HG03108 (cell line): ENCODE data around the gene FRYL.

Experiments
- ATAC-seq: cut with Tn5 transposase; IDR thresholded peaks from one replicate; pipeline ENCODE4 v1.9.1; 2021; ENCODE audit warnings: moderate library complexity; ENCODE audit not compliant: unreplicated experiment

The FRYL gene

DNA sequence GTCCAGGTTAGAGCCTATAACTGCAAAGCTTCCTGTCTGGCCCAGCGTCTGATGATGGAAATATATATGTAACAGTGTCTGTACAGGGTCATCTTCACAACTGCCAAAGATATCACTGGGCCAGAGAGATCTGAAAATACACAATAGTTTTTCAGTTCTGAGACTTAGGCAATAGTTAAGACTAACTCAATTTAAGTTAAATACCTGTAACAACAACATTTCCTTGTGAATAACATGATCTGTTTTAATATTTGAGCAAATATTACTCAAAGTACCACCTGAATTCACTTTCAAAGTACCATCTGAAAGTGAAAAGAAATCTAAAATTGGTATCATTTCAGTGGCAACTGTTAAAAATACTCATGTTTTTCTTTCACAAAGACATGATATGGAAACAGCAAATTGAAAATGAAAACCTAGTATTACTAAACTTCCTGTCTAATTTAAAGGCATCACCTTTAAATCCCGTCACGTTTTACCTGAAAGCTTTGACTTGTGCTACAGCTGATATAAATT is 280.5 kb downstream of the FRYL start:
- peak; percentile 81 for ATAC-seq

DNA sequence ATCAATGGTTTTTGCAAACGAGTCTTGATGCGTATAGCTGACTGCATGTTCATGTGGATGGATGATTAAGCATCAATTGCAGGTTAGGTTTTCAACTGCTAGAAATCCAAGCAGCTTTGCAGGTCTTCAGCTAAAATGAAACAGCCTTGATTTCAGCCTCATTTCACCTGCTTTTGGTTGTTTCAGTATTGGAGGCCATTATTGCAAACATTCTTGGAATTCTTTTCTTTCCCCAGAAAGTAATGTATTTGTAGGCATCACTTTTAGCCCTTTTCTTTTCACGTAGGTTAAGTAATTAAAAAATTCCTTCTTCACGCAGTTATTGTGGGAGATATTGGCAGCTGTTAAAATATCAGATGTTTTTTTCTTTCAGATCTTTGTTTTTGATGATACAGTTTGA is 281.2 kb downstream of the FRYL start:
- no peak for ATAC-seq

DNA sequence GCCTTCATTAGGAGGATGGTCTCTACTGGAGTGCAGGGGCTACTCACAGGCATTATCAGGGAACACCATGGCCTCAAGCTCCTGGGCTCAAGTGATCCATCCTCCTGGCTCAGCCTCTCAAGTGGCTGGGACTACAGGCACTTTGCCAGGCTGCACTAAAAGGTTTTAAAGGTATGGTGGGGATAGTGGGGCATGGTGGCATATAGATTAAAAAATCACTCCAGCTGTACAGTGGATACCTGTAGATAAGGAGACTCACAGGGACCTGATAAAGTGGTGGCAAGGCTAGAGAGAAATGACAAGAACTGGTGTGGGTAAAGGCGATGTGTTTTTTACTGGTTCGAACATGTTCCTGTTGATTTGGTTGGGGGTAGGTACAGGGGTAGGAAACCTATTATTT is 284.1 kb downstream of the FRYL start:
- ATAC-seq, result no peak

DNA sequence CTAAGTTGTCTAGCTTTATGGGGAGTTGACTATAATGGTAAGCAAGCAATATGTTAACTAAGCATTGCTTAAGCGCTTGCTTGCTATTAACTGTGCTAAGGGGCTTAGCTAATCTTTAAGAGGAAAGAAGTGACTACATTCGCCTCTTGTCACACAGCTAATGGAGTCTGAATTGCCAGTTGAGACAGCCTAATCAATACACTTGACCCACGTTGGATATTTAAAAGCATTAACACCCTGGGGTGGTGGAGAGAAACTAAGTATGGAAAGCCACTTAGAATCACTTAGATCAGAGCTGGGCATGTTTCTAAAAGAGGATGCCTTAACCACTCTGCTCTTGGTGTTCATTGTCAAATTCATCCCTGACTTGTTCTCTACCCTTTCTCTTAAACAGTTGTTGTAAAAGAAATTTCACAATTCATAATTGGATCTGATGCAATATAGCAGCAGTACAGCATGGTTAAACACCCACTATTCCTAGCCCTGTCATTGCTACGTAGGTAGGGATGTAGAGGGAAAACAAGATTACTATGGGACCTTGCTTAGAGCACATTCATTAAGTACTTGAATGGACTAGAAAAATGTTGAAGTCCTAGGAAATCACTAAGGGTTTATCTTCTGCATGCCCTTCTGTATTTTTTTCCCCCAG is 286.5 kb downstream of the FRYL start:
- ATAC-seq, result no peak

DNA sequence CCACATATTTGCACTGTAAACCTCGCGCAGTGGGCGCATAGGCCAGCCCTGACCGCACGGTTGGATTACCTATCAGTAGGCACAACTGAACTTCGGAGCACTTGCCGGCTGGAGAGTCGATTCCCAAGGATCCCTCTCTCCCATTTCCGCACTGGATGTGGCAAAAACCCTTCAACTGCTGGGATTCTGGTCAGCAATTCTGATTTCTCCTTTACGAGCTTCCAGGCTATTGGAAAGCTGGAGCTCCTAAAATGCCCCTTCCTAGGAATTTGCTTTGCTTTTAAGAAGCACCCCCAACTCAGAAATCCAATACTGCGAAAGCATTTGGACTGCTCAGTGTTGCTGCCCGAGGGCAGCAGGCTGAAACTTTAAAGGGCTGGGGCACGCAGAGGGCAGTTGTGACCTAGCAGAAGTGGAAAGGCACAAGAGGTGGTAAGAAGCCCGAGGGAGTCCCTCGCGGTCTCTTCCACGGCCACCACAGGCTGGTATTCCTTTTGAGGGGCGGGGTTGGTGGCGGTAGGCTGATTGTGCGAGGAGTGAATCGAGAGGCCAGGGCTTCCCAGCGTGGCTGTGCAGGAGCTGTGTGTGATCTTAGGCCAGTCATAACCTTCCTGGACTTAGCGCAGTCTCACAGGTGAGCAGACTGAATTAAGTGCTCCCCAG is 288.4 kb downstream of the FRYL start:
- ATAC-seq, result no peak

DNA sequence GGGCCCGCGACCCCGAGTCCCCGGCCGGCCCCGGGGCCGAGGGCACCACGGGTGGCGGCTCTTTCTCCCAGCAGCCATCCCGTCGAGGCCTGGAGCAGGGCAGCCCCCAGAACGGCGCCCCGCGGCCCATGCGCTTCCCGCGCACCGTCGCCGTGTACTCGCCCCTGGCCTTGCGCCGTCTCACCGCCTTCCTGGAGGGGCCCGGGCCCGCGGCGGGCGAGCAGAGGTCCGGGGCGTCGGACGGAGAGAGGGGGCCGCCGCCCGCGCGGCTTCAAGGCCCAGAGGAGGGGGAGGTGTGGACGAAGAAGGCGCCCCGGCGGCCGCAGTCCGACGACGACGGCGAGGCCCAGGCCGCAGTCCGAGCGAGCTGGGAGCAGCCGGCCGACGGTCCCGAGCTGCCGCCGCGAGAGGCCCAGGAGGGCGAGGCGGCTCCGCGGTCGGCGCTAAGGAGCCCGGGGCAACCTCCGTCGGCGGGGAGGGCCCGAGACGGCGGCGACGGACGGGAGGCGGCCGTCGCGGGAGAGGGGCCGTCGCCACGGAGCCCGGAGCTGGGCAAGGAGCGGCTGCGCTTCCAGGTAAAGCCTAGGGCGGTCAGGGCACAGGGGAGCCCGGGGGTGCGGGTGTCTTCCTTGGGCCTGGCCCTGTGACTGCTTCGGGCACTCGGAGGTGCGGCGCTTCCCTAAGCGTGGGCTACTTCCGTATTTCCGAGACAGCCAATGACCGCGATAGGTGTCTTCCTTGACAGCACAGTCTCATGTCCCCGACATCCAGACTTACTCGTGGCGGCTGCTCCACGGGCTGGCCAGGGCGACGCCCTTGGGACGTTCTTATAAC is 289.2 kb downstream of the FRYL start:
- no peak for ATAC-seq

DNA sequence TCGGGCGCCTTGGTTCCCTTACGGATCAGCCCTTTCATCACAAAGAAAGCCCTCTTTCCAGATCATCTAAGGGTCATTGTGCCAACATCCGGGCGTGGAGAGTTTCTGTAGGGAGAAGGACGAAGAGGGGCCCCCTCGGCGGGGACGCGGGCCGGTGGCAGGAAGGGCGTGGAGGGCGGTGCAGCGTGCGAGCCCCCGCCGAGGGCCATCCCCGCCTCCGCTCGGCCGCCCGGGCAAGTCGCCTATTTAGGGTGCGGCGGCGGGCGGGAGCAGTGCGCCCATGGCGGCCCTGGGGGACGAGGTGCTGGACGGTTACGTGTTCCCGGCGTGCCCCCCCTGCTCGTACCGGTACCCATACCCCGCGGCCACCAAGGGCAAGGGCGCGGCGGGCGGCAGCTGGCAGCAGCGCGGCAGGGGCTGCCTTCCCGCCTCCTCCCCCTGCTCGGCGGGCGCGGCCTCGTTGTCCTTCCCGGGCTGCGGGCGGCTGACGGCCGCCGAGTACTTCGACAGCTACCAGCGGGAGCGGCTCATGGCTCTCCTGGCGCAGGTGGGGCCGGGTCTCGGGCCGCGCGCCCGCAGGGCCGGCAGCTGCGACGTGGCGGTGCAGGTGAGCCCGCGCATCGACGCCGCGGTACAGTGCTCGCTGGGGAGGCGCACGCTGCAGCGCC is 289.9 kb downstream of the FRYL start, which contains the start of gene ZAR1:
Gene ZAR1, plus strand, starts transcription at position 241 of the 668 bp plus-strand sequence. Its CDS starts 40 bp downstream, at position 281.
- no peak for ATAC-seq

DNA sequence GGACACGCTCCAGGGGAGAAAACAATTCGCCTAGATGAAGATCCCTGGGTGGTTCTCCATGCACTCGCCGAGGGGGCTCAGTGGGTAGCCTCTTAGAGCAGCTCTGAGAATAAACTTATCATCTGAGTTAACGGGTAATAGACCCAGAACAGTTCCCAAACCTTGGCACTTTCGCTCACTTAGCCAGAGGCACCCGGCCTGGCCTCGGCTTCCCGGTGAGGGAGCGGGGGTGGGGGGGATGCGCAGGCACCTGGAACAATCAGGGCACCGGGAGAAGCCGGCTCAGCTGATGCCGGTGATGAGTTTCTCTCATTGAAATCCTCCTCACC is 290.4 kb downstream of the FRYL start:
- ATAC-seq, result no peak

DNA sequence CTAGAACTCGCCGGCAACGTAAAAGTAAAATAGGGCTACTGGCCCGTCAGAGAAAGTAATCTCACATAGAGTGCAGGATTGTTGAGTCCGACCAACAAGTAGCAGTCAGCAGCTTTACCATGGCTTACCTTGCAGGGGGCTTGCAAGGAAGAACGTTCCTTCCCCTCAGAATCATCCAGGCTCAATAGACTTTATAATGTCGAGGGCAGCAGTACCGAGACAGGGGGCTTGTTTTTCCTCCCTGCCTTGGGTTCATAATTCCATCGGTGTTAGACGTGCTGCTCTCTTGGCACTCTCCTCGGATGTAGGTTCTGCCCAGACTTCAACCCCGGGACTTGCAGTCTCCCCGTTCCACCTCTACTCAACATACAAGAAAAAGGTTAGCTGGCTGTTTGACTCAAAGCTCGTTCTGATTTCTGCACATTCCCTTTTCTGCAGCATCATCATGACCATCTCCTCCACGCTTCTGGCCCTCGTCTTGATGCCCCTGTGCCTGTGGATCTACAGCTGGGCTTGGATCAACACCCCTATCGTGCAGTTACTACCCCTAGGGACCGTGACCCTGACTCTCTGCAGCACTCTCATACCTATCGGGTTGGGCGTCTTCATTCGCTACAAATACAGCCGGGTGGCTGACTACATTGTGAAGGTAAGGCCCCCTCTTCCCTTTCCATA is 295.4 kb downstream of the FRYL start:
- ATAC-seq, result no peak

DNA sequence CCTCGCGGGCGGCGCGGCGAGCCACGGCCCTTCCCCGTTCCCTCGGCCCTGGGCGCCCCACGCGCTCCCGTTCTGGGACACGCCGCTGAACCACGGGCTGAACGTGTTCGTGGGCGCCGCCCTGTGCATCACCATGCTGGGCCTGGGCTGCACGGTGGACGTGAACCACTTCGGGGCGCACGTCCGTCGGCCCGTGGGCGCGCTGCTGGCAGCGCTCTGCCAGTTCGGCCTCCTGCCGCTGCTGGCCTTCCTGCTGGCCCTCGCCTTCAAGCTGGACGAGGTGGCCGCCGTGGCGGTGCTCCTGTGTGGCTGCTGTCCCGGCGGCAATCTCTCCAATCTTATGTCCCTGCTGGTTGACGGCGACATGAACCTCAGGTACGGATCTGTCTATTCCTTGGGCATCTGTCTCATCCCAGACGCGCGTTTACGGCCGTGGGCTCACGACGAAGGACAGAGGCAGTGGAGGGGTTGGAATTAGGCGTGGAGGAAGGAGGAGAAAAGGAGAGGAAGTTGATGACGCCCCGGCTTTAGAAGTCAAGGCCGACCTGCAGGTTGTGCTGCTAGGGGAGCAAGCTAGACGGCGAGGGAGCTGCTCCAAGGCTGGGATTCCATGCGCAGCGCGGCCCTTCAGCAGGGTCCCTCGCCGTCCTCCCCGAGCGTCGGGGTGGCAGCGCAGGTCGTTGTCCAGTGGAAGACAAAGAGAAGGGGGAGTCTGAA is 296.1 kb downstream of the FRYL start:
- no peak for ATAC-seq

DNA sequence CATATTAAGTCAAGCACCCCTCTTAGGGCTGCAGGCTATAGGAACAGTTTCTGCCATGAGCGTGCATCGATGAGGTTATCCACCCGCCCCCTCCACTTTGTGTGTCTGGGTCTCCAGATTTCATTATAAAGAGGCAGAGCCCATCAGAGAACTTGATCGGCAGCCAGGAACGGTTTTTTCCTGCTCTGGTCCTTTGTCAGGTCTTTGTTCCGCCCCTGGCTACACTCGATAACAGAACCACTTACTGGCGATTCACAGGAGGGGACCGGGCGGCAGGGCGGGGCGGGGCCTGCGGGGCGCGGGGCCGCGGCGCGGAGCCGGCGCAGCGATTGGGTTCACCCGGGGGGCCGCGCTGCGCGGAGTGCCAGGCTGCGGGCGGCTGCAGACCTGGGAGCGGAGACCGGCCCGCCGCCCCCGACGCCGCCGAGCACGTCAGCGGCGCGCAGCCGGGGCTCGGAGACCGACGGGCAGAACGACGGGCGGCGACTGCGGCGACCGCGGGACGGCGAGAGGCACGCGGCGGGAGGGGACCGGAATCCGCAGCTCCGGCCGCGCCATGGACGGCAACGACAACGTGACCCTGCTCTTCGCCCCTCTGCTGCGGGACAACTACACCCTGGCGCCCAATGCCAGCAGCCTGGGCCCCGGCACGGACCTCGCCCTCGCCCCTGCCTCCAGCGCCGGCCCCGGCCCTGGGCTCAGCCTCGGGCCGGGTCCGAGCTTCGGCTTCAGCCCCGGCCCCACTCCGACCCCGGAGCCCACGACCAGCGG is 296.9 kb downstream of the FRYL start, which contains the start of gene SLC10A4:
Gene SLC10A4, plus strand, starts transcription at position 338 of the 771 bp plus-strand sequence. Its CDS starts 219 bp downstream, at position 557.
- no peak for ATAC-seq

DNA sequence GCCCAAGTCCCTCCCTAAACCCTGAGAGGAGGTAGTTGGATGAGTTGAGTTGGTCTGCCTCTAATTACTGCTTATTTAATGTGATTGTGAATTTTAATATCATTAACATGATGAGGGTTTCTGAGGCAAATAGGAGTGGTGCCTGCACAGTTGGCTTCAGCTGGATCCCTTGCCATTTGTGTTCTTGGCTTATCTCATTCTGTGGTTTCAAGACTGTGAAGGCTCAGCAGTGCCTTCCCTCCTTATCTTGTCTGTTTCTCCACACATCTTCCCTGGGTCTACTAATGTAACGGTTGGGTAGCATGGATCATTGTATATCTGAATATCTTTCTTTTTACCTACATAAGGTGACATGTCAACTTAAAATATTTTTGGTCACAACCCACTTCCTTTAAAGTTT is 298.5 kb downstream of the FRYL start:
- no peak for ATAC-seq

DNA sequence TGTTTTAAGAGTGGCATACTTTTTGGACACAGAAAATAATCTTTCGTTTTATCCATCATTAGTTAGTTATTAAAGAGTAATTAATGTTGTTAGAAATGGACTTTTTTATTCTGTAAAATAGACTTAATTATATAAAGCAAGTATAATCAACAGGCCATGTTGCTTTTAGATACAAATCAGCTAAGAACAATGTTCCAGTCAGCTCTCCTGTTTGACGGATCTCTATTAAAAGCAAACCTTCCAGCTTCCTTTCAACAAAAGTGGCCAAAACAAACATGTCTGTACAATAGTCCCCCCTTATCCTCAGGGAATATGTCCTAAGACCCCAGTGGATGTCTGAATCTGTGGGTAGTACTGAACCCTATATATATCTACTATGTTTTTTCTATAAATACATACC is 301.8 kb downstream of the FRYL start:
- no peak for ATAC-seq

DNA sequence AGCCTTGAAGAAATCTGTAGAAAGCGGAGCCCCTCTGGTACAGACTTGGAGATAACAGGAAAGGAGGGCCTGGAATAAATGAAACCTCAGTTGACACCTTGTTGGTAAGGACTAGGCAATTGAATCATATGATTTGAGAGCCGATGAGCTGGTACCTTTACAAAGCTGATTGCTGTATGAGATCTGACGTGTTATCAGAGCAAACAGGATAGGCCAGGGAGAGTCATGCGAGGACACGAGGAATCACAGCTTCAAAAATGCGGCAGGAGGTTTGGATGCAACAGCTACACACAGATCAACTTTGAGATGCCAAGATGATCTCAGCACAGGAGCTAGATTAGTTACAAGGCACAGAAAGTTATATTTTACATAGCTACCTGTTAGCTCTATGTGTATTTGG is 304.3 kb downstream of the FRYL start:
- ATAC-seq, result no peak

DNA sequence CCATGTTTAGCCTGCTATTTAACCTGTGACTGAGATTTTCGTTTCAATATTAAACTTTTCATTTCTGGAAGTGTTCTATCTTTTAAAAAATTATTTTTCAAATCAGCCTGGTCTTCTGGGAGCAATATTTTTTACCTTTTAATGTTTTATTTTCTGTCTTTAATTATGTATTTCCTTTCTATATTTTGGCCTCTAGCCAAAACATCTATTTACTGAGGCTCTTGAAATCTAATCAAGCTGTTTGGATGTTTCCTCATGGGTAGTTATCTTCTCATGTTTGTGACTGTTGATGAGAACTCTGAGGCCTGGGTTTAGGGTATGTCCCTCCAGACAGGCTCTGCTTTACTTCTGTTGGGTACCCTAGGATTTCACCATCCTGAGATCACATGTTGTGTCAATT is 307.3 kb downstream of the FRYL start:
- no peak for ATAC-seq

DNA sequence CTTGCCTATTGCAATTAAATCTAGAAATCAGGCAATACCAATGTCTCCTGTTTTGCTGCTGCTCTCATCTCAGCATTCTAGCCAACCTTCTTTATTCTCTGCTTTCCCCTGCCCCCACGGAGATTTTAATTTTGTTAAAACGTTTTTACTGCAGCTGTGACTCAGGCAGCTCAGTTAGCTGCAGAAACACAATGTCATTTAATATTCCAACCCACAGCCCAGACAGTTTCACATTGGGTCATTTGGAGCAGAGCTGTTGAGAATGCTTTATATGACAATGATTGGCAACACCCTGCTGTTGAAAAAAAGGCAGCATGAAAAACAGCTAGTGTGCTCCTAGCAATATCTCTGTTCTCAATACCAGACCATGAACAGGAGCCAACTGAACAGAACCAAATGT is 309.5 kb downstream of the FRYL start:
- no peak for ATAC-seq

DNA sequence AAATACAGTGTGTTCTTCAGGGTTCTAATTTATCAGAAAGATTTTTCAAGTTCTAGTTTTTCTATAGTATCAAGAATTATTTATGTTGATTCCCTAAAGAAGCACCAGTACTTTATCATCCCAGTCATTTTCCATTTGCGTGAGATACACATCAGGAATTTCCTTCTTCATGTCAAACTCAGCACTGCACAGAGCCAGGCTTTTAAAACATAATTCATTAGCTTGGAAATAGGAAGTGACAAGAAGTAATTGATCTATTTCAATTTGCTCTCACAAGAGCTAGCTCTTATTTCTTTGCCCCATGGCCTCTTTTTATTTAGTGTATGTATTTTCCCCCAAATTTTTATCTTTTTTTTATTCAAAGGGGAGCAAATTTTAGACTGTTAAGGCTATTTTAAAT is 309.9 kb downstream of the FRYL start:
- ATAC-seq, result no peak

DNA sequence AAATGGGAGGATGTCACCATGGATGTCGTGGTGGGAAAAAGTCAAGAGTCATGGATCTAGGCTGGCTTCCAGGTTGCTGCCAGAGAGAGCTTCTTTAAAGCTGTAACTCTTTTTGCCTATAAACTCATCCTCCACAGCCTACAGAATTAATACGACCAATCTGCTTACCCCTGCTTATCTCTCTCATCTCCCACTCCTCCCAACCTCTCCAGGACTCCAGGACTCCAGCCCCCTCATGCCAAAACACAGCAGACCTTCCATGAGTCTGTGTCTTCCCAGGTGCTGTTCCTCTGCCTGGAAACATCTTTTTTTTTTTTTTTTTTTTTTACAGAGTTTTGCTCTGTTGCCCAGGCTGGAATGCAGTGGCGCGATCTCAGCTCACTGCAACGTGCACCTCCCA is 312.2 kb downstream of the FRYL start:
- ATAC-seq, result no peak

DNA sequence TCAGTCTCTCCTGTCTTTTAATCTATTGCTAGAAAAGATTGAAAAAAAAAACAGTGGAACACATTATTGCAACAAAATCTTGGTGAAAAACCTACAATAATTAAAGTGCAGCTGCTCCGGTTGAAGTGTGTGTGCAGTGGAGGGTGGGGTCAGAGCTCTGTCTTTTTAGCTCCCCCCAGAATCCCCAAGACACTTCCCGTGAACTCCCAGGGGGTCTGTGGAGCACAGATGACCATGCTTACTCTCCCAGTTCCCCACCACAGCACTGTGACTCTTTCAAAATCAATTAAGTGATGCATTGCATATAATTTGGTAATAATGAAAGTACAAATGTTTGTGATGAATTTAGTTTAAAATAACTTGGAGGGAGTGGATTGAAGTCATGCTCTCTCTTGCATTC is 312.6 kb downstream of the FRYL start:
- ATAC-seq, result no peak
